ENCODE measurements around the gene FOXP1. TPM values are rescaled to one million over a fixed set of nuclear protein-coding genes. Genes with fewer than 3 reads are reported as not detected.

The FOXP1 gene
- total RNA-seq, 1 experiment from 2014 or later = 2.9 TPM

- ATAC-seq = peak; percentile 62
- H3K4me1 ChIP-seq (ENCODE audit: control insufficient read depth, insufficient read depth, low read length) = no peaks in the 10 kb centered on the region
- H3K9me3 ChIP-seq (ENCODE audit: control insufficient read depth, insufficient read depth, low read depth, low read length) = no peaks in the 10 kb centered on the region
- ChIA-PET POLR2A (interaction anchor here (0.6 kb wide), 1 partner anchor 516 kb away, joined by 3 read pairs; no protein-coding TSS in a partner anchor), CTCF (no interaction called here)
- no TSS peak for BruUV-seq (replicated peaks)
- intact Hi-C loops (cut with micrococcal nuclease; ENCODE audit: unreplicated experiment) = no loop called here
- TF ChIP-seq POLR2AphosphoS5 (IDR thresholded peaks at IDR 0.05; ENCODE audit: low read depth, low read length) (no peak), TCF7L2 (IDR thresholded peaks at IDR 0.05; ENCODE audit: low read depth, low read length) (no peak), SIN3A (IDR thresholded peaks at IDR 0.05; ENCODE audit: borderline replicate concordance, insufficient read depth, low read depth, low read length) (no peak), CTCF (IDR thresholded peaks at IDR 0.05) (no peak), REST (IDR thresholded peaks at IDR 0.05; ENCODE audit: insufficient read depth in 1 of 2, low read depth in 2 of 2, low read length in 1 of 2) (no peak)
- peak overlapping the region; percentile 53 to 60 for H3K4me3 ChIP-seq (ENCODE audit: low read depth in 2 of 2, low read length in 2 of 2)
- H3K36me3 ChIP-seq (ENCODE audit: control insufficient read depth, insufficient read depth, low read length) = no peaks in the 10 kb centered on the region
- DNase-seq (ENCODE audit: low read depth, low spot score) = no peak
- peaks cover 6% of the 10 kb centered on the region for H3K27me3 ChIP-seq (ENCODE audit: control insufficient read depth, insufficient read depth, low read length)
- in situ Hi-C loops (cut with HindIII; ENCODE audit: low pct_unique_long_range_greater_than_20kb, low sequenced_read_pairs) = no loop called here
- H3K27ac ChIP-seq (ENCODE audit: low read length) = no peak overlapping the region
These were observed 1.4 kb downstream of the FOXP1 start for GRCh38 chr3:71582036-71582611.

- Histone ChIP-seq H3K4me3 (ENCODE audit: low read depth in 2 of 2, low read length in 2 of 2) (peak overlapping the region; percentile 53 to 60; a peak in 3 of 4 replicates), H3K9me3 (ENCODE audit: control insufficient read depth, insufficient read depth, low read depth, low read length) (no peaks in the 10 kb centered on the region), H3K27ac (ENCODE audit: low read length) (no peak overlapping the region), H3K4me1 (ENCODE audit: control insufficient read depth, insufficient read depth, low read length) (no peaks in the 10 kb centered on the region), H3K27me3 (ENCODE audit: control insufficient read depth, insufficient read depth, low read length) (peaks cover 6% of the 10 kb centered on the region), H3K36me3 (ENCODE audit: control insufficient read depth, insufficient read depth, low read length) (no peaks in the 10 kb centered on the region)
- ChIA-PET POLR2A (no interaction called here), CTCF (no interaction called here)
- ATAC-seq (no peak), DNase-seq (ENCODE audit: low read depth, low spot score) (no peak)
- TF ChIP-seq SIN3A (IDR thresholded peaks at IDR 0.05; ENCODE audit: borderline replicate concordance, insufficient read depth, low read depth, low read length) (no peak), REST (IDR thresholded peaks at IDR 0.05; ENCODE audit: insufficient read depth in 1 of 2, low read depth in 2 of 2, low read length in 1 of 2) (no peak), CTCF (IDR thresholded peaks at IDR 0.05) (no peak), POLR2AphosphoS5 (IDR thresholded peaks at IDR 0.05; ENCODE audit: low read depth, low read length) (no peak), TCF7L2 (IDR thresholded peaks at IDR 0.05; ENCODE audit: low read depth, low read length) (no peak)
- in situ Hi-C loops (cut with HindIII; ENCODE audit: low pct_unique_long_range_greater_than_20kb, low sequenced_read_pairs) (no loop called here), intact Hi-C loops (cut with micrococcal nuclease; ENCODE audit: unreplicated experiment) (no loop called here)
- no TSS peak for BruUV-seq (replicated peaks)
These were observed 2.0 kb downstream of the FOXP1 start for GRCh38 chr3:71581457-71582035.

Measured in Panc1 (cell line).